HL-60 (cell line): ENCODE measurements around the gene DENND6A.

ENCODE experiments used
- CTCF ChIP-seq: IDR thresholded peaks from one replicate; pipeline ENCODE4 v1.5.1; 2011; ENCODE audit warnings: low read length, control low read depth, inconsistent platforms; ENCODE audit not compliant: insufficient read depth
- GABPA ChIP-seq: IDR thresholded peaks from 2 replicates; pipeline ENCODE4 v1.6.1; 2012; ENCODE audit warnings: low read depth
- POLR2AphosphoS5 ChIP-seq: IDR thresholded peaks from 2 replicates; pipeline ENCODE4 v1.6.1; 2012; ENCODE audit warnings: low read depth
- REST ChIP-seq: IDR thresholded peaks from 2 replicates; pipeline ENCODE4 v1.6.1; 2012; ENCODE audit warnings: low read depth; ENCODE audit not compliant: insufficient replicate concordance
- SPI1 ChIP-seq: IDR thresholded peaks from 2 replicates; pipeline ENCODE4 v1.6.1; 2012; ENCODE audit warnings: low read depth, mild to moderate bottlenecking, borderline replicate concordance

GRCh38 chr3:57718118-57718517, 25.2 kb upstream of the DENND6A start:
- TF ChIP-seq CTCF (no peak), REST (no peak), POLR2AphosphoS5 (no peak), SPI1 (no peak), GABPA (no peak)
